ENCODE measurements around the gene PREB.

Gene PREB

DNA sequence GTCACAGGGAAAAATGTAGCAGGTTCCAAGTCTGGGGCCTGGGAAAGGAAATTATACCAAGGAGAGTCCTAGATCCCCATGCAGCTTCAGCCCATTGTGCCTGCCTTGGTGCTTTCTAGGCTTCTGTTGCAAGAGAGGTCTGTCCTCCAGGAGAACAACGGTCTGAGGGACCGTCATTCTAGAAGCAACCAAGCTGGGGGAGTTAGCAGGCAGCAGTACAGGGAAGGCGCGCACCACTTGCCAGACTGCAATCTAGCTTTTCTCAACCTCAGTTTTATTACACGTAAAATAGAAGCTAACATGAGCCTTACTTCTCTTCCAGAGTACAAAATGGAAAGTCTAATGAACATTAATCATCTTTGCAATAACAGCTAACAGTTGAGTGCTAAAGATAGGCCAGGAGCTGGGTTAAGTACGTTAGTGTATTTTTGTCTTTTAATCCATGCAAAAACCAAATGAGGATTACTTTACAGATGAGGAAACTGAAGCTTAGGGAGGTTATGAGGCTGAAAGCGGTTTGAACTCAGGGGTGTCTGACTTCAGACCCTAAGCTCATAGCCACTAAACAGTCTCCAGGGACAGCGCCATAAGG lies 16.3 kb upstream of the PREB start:
- no peak overlapping the region for H3K9ac ChIP-seq (ENCODE audit: low read length)
- H3K9me3 ChIP-seq (ENCODE audit: low read length): no peaks in the 10 kb centered on the region
- H3K36me3 ChIP-seq (ENCODE audit: insufficient read depth, low read length): no peaks in the 10 kb centered on the region
- no peaks in the 10 kb centered on the region for H3K4me1 ChIP-seq (ENCODE audit: insufficient read depth, low read length)
- no peak overlapping the region for H3K27ac ChIP-seq (ENCODE audit: low read depth, low read length)
- H3K27me3 ChIP-seq (ENCODE audit: control insufficient read depth in 1 of 2, insufficient read depth in 2 of 2, low read length in 2 of 2): peaks cover 0 to 6% of the 10 kb centered on the region in 2 donors
- H3K4me3 ChIP-seq (ENCODE audit: low read depth in 1 of 2, low read length in 2 of 2): no peak overlapping the region

DNA sequence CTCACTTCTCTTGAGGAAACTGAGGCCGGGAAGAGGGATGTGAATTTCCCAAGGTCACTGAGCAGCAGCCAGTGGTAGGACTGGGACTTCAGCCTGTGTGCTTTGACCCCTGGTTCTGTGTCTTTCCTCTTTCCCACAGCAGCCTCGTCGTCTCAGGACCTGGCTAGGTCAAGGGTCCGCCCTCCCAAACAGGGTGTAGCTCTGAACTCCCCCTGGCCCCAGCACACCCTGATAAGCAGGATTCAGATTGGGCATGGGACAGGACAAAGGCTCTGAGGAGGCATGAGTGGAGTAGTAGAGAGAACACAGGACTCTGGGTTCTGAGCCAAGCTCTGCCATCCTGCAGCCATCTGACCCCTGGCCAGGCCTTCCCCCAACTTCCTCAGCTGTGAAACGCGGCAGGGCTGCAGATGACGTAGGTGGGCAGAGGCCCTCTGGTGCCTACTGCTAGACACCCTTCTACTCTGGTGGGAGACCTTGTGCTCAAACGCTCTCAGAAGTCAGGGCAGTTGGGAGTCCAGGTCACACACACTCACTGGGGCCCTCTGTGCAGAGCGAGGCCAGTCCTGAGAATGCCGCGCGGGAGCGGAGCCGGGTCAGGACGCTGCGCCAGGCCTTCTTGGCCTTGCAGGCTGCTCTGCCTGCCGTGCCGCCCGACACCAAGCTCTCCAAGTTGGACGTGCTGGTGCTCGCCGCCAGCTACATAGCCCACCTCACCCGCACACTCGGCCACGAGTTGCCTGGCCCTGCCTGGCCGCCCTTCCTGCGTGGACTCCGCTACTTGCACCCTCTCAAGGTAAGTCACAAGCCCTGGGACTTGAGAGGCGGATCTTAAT lies 15.4 kb upstream of the PREB start:
- Histone ChIP-seq H3K36me3 (ENCODE audit: insufficient read depth, low read length) (no peaks in the 10 kb centered on the region), H3K9ac (ENCODE audit: low read length) (no peak overlapping the region), H3K4me1 (ENCODE audit: insufficient read depth, low read length) (no peaks in the 10 kb centered on the region), H3K9me3 (ENCODE audit: low read length) (no peaks in the 10 kb centered on the region), H3K27ac (ENCODE audit: low read depth, low read length) (no peak overlapping the region), H3K27me3 (ENCODE audit: control insufficient read depth in 1 of 2, insufficient read depth in 2 of 2, low read length in 2 of 2) (peaks cover 0 to 6% of the 10 kb centered on the region in 2 donors), H3K4me3 (ENCODE audit: low read depth in 1 of 2, low read length in 2 of 2) (no peak overlapping the region)

DNA sequence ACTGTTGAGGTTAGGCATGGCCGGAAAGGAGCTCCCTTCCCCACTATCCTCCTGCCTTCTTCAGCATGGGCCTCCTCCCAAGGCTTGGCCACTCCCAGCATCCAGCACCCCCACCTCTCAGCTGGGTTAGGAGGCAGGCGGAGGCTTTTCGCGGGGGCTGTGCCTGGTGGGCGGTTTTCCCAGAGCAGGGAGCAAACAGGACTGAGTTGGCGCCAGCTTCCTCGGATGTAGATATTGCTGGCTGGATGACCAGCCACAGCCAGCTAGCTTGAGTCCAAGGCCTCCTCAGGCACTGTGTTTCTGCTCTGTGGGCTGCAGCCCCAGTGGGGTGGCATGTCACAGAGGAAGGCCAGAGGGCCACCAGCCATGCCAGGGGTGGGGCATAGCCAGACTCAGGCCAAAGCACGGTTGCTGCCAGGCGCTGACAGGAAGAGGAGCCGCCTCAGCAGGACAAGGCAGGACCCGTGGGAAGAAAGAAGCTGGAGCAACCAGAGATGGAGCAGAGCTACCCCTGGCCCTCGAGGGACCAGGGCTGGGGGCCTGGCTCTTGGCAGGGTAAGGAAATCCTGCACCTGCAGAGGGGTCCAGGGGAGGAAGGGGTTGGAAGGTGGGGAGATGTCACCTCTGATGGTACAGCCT lies 14.5 kb upstream of the PREB start, which contains the start of gene TCF23:
Gene TCF23, plus strand, starts transcription at position 204 of the 639 bp plus-strand sequence. Its CDS starts 130 bp downstream, at position 334.
- H3K27me3 ChIP-seq (ENCODE audit: control insufficient read depth in 1 of 2, insufficient read depth in 2 of 2, low read length in 2 of 2): peaks cover 0 to 6% of the 10 kb centered on the region in 2 donors
- no peak within 1 kb of the TSS for H3K4me3 ChIP-seq (ENCODE audit: low read depth in 1 of 2, low read length in 2 of 2)
- no peaks in the 10 kb centered on the region for H3K36me3 ChIP-seq (ENCODE audit: insufficient read depth, low read length)
- no peaks in the 10 kb centered on the region for H3K9me3 ChIP-seq (ENCODE audit: low read length)
- H3K4me1 ChIP-seq (ENCODE audit: insufficient read depth, low read length): no peaks in the 10 kb centered on the region
- no peak within 1 kb of the TSS for H3K9ac ChIP-seq (ENCODE audit: low read length)
- H3K27ac ChIP-seq (ENCODE audit: low read depth, low read length): no peak within 1 kb of the TSS

DNA sequence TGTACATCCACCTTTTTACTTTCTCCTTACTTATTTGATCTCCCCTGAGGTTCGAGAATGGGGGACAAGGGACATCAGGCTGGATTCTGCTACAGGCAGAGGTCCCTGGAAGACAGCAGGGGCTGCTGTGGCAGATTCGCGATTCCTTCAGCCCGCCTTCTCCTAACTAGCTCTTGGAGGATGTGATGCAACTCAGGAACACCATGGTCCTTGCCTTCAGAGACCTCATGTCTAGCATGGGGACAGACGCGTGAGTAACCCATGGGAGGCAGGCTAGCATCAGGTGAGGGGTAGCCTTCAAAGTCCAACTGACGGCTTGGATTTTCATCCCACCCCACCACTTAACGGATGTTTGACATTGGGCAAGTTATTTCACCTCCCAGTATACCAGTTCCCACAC lies 13.5 kb upstream of the PREB start:
- H3K4me1 ChIP-seq (ENCODE audit: insufficient read depth, low read length): no peaks in the 10 kb centered on the region
- H3K27ac ChIP-seq (ENCODE audit: low read depth, low read length): no peak overlapping the region
- no peak overlapping the region for H3K4me3 ChIP-seq (ENCODE audit: low read depth in 1 of 2, low read length in 2 of 2)
- no peaks in the 10 kb centered on the region for H3K9me3 ChIP-seq (ENCODE audit: low read length)
- no peaks in the 10 kb centered on the region for H3K36me3 ChIP-seq (ENCODE audit: insufficient read depth, low read length)
- H3K9ac ChIP-seq (ENCODE audit: low read length): no peak overlapping the region
- peaks cover 0 to 6% of the 10 kb centered on the region in 2 donors for H3K27me3 ChIP-seq (ENCODE audit: control insufficient read depth in 1 of 2, insufficient read depth in 2 of 2, low read length in 2 of 2)

DNA sequence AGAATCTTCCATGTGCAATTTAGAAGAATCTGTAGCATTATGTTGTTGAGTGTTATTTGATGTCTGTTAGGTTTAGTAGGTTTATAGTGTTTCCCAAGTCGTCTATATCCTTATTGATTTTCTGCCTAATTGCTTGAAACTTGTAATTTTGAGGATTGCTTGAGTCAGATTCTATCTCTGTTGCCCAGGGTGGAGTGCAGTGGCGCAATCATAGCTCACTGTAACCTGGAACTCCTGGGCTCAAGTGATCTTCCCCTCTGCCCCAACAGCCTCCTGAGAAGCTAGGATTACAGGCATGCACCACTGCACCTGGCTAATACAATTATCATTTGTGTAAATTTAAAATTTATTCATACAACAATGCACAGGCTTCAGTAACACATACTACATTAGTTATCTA lies 11.2 kb upstream of the PREB start:
- no peaks in the 10 kb centered on the region for H3K36me3 ChIP-seq (ENCODE audit: insufficient read depth, low read length)
- no peak overlapping the region for H3K9ac ChIP-seq (ENCODE audit: low read length)
- H3K27ac ChIP-seq (ENCODE audit: low read depth, low read length): no peak overlapping the region
- H3K4me3 ChIP-seq (ENCODE audit: low read depth in 1 of 2, low read length in 2 of 2): no peak overlapping the region
- H3K27me3 ChIP-seq (ENCODE audit: control insufficient read depth in 1 of 2, insufficient read depth in 2 of 2, low read length in 2 of 2): peaks cover 0 to 6% of the 10 kb centered on the region in 2 donors
- no peaks in the 10 kb centered on the region for H3K4me1 ChIP-seq (ENCODE audit: insufficient read depth, low read length)
- no peaks in the 10 kb centered on the region for H3K9me3 ChIP-seq (ENCODE audit: low read length)

DNA sequence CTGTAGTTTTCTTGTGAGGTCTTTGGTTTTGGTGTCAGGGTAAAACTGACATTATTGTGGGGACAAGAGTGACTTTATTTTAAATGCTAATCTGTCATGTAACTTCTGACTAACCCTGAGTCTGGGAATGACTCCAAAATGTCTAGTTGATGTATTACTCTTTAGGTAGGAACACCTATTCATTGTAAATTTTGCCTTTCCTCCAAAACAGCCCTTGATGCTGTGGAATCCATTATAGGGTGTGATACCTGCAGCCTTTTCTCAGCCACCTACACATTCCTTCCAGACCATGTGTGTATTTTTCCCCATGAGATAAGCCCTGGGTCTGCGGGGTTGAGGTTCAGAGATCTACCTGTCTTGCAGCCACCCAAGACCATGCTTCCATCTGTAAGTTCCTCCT lies 8.8 kb upstream of the PREB start:
- no peak overlapping the region for H3K4me3 ChIP-seq (ENCODE audit: low read depth in 1 of 2, low read length in 2 of 2)
- no peaks in the 10 kb centered on the region for H3K4me1 ChIP-seq (ENCODE audit: insufficient read depth, low read length)
- no peak overlapping the region for H3K27ac ChIP-seq (ENCODE audit: low read depth, low read length)
- no peaks in the 10 kb centered on the region for H3K9me3 ChIP-seq (ENCODE audit: low read length)
- H3K9ac ChIP-seq (ENCODE audit: low read length): no peak overlapping the region
- H3K36me3 ChIP-seq (ENCODE audit: insufficient read depth, low read length): no peaks in the 10 kb centered on the region
- no peaks in the 10 kb centered on the region for H3K27me3 ChIP-seq (ENCODE audit: control insufficient read depth in 1 of 2, insufficient read depth in 2 of 2, low read length in 2 of 2)

DNA sequence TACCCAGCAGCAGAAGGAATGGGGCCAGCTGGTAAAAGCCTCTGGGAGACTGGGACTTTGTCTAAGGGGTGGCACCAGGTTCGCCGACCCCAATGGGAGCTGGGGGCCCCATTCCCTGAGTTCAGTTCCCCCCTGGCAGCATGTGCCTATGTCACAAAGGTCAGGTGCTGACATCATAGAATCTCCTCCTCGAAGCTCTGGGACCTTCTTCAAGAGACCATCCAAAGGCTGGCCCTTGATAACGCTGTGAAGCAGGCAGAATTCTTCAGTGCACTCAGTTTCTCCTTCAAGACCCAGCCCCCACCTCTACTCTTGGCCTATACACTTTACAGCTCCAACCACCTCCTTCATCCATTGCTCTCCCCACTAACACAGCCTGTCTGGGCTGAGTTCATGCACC lies 4.9 kb upstream of the PREB start, which contains the start of gene PRR30:
Gene PRR30, minus strand, starts transcription at position 101 of the 400 bp plus-strand sequence. CDS start 1,081 bp downstream, outside the sequence.
- Histone ChIP-seq H3K9me3 (ENCODE audit: low read length) (no peaks in the 10 kb centered on the region), H3K4me3 (ENCODE audit: low read depth in 1 of 2, low read length in 2 of 2) (no peak within 1 kb of the TSS), H3K9ac (ENCODE audit: low read length) (no peak within 1 kb of the TSS), H3K4me1 (ENCODE audit: insufficient read depth, low read length) (no peaks in the 10 kb centered on the region), H3K27ac (ENCODE audit: low read depth, low read length) (no peak within 1 kb of the TSS), H3K36me3 (ENCODE audit: insufficient read depth, low read length) (no peaks in the 10 kb centered on the region), H3K27me3 (ENCODE audit: control insufficient read depth in 1 of 2, insufficient read depth in 2 of 2, low read length in 2 of 2) (no peaks in the 10 kb centered on the region)

DNA sequence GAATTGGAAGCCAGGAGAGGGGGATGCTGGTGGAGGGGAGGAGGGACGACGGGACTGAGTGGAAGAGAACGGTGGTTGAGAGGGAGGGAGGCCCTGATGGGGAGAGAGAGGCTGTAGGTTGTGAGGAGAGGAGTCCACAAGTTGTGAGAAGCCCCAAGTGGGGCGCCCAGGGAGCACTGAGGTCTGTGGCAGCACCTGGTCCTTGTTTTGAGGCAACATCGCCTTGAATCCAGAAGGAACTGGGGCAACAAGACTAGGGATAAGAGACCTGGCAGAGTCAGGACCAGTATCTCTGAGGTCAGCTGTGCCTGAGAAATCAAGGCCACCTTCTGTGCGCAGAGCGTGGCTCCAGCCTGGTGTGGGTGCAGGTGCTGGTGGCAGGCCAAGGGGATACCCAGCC lies 3.7 kb upstream of the PREB start:
- Histone ChIP-seq H3K36me3 (ENCODE audit: insufficient read depth, low read length) (no peaks in the 10 kb centered on the region), H3K4me3 (ENCODE audit: low read depth in 1 of 2, low read length in 2 of 2) (no peak overlapping the region), H3K27ac (ENCODE audit: low read depth, low read length) (no peak overlapping the region), H3K4me1 (ENCODE audit: insufficient read depth, low read length) (peaks cover 6% of the 10 kb centered on the region), H3K27me3 (ENCODE audit: control insufficient read depth in 1 of 2, insufficient read depth in 2 of 2, low read length in 2 of 2) (no peaks in the 10 kb centered on the region), H3K9ac (ENCODE audit: low read length) (no peak overlapping the region), H3K9me3 (ENCODE audit: low read length) (no peaks in the 10 kb centered on the region)

DNA sequence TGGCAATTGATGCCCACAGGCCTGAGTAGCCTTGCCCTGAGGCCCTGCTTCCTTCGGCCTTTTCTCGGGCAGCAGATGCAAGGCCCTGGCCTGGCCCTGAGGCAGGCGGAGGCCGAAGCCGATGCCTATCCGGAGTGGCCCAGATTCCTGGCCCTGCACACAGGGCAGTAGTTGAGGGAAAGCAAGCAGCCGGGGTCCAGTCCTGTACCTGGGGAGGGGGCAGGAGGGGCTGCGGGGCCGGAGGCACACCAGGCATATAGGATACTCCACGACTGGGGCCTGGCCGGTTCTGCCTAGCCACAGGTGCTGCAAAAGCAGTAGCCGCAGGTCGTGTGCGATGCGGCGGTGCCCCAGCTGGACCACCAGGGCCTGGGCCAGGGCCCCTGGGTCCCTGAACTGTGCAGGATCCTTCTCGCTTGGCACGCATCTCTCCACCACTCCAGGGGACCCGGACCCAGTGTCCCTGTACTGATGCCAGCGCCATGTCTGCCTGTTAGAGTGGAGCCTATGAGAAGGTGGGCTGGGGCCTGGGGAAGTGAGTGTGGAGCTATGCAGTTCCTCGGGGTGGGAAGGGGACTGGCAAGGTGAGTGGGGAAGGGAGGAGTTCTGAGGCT lies 3.0 kb upstream of the PREB start:
- Histone ChIP-seq H3K9me3 (ENCODE audit: low read length) (no peaks in the 10 kb centered on the region), H3K36me3 (ENCODE audit: insufficient read depth, low read length) (no peaks in the 10 kb centered on the region), H3K27me3 (ENCODE audit: control insufficient read depth in 1 of 2, insufficient read depth in 2 of 2, low read length in 2 of 2) (no peaks in the 10 kb centered on the region), H3K4me1 (ENCODE audit: insufficient read depth, low read length) (peaks cover 13% of the 10 kb centered on the region), H3K27ac (ENCODE audit: low read depth, low read length) (no peak overlapping the region), H3K9ac (ENCODE audit: low read length) (no peak overlapping the region), H3K4me3 (ENCODE audit: low read depth in 1 of 2, low read length in 2 of 2) (no peak overlapping the region)

DNA sequence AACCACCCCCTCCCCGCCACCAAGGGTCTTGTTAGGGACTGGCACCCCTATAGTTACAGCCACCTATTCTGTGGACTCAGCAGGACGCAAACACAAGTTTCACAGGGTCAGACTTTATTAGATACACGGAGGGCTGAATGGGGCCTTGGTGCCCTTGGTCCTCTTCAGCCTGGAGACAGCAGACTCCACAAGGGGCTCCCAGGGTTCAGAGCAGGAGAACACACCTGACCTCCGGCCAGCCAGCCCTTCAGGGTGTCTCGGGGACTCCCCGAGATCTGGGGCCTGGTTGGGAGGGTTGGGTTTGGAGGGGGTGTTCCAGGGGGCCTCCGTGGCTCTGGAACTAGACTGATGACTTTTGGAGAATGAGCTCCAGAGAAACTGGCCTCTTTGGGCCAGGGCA lies 2.3 kb upstream of the PREB start:
- H3K36me3 ChIP-seq (ENCODE audit: insufficient read depth, low read length): peaks cover 4% of the 10 kb centered on the region
- no peaks in the 10 kb centered on the region for H3K9me3 ChIP-seq (ENCODE audit: low read length)
- peaks cover 13% of the 10 kb centered on the region for H3K4me1 ChIP-seq (ENCODE audit: insufficient read depth, low read length)
- no peak overlapping the region for H3K4me3 ChIP-seq (ENCODE audit: low read depth in 1 of 2, low read length in 2 of 2)
- H3K27me3 ChIP-seq (ENCODE audit: control insufficient read depth in 1 of 2, insufficient read depth in 2 of 2, low read length in 2 of 2): no peaks in the 10 kb centered on the region
- no peak overlapping the region for H3K27ac ChIP-seq (ENCODE audit: low read depth, low read length)
- H3K9ac ChIP-seq (ENCODE audit: low read length): no peak overlapping the region

DNA sequence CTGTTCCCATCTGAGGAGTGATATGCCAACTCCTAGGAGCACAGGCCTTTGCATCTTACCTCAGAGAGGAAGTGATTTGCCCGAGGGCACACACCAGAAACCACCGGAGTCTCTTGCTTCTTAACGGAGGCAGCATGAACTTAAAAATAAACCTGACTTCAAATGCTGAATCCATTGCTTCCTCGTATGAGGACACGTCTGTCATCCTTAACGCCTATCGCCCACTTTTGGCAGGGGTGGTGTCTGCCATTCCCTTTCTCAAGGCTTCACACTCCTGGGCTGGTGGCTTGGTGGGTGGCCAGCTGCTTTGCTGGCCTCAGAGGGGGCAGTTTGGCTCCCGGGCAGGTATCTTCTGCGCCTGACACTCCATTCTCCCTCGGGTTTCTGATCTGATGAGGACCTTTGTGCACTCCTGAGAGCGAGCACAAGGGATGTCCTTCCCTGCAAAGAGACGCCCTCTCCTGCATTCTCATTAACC lies 1.1 kb upstream of the PREB start:
- H3K27ac ChIP-seq (ENCODE audit: low read depth, low read length): no peak overlapping the region

More for the DNA sequence above, 1.1 kb upstream of the PREB start:
- H3K9ac ChIP-seq (ENCODE audit: low read length): no peak overlapping the region
- no peaks in the 10 kb centered on the region for H3K27me3 ChIP-seq (ENCODE audit: control insufficient read depth in 1 of 2, insufficient read depth in 2 of 2, low read length in 2 of 2)
- no peaks in the 10 kb centered on the region for H3K9me3 ChIP-seq (ENCODE audit: low read length)
- H3K4me1 ChIP-seq (ENCODE audit: insufficient read depth, low read length): peaks cover 13% of the 10 kb centered on the region
- no peak overlapping the region for H3K4me3 ChIP-seq (ENCODE audit: low read depth in 1 of 2, low read length in 2 of 2)
- H3K36me3 ChIP-seq (ENCODE audit: insufficient read depth, low read length): peaks cover 16% of the 10 kb centered on the region

Measured in muscle layer of colon (tissue), 2 donors.